NCI-H226 (cell line): ENCODE measurements around the gene DNAJB1.
"Not testable (repeated sequence)": the region's sequence is repeated elsewhere in the genome, so short reads cannot be mapped to it uniquely, and the experiment has no call there.

Source experiments
- DNase-seq: peaks from one replicate; pipeline ENCODE4 v3.0.0-alpha.2; 2015

The DNAJB1 gene

GRCh38 chr19:14519245-14519859 is 1.2 kb upstream of the DNAJB1 start:
- DNase-seq: no peak

GRCh38 chr19:14517446-14517839 is 754 bp downstream of the DNAJB1 start:
- DNase-seq: no peak

GRCh38 chr19:14516746-14517438 is 1.3 kb downstream of the DNAJB1 start:
- DNase-seq: no peak

GRCh38 chr19:14516048-14516534 is 2.1 kb downstream of the DNAJB1 start:
- DNase-seq: no peak

GRCh38 chr19:14515501-14516047 is 2.6 kb downstream of the DNAJB1 start:
- DNase-seq: no peak

- DNase-seq: no peak
Observed at GRCh38 chr19:14514215-14514863, 3.9 kb downstream of the DNAJB1 start.

- DNase-seq: no peak
Observed at GRCh38 chr19:14512406-14512961, 5.7 kb downstream of the DNAJB1 start.

- DNase-seq: no peak
Observed at GRCh38 chr19:14511229-14511593, 7.0 kb downstream of the DNAJB1 start.

- DNase-seq: peak; percentile 61
Observed at GRCh38 chr19:14510311-14511228, 7.6 kb downstream of the DNAJB1 start.

GRCh38 chr19:14507704-14508542 is 10.3 kb downstream of the DNAJB1 start:
- peak; percentile 33 for DNase-seq

- DNase-seq: peak; percentile 86
Observed at GRCh38 chr19:14505488-14506239, 12.5 kb downstream of the DNAJB1 start.

GRCh38 chr19:14504575-14504974 is 13.6 kb downstream of the DNAJB1 start:
- DNase-seq: not testable (repeated sequence)

- DNase-seq: no peak
Observed at GRCh38 chr19:14503285-14503684, 14.9 kb downstream of the DNAJB1 start.

GRCh38 chr19:14502334-14503092 is 15.7 kb downstream of the DNAJB1 start:
- DNase-seq: peak; percentile 61

- no peak for DNase-seq
Observed at GRCh38 chr19:14497228-14497921, 20.8 kb downstream of the DNAJB1 start.

- no peak for DNase-seq
Observed at GRCh38 chr19:14496834-14497227, 21.4 kb downstream of the DNAJB1 start.

GRCh38 chr19:14496029-14496833 is 22.0 kb downstream of the DNAJB1 start, which contains the start of gene GIPC1:
TSS of gene GIPC1 (minus strand) at chr19:14496127. CDS start at chr19:14482976, 13,151 bp downstream.
- peak; percentile 98 for DNase-seq

- DNase-seq: no peak
Observed at GRCh38 chr19:14495672-14496028, 22.5 kb downstream of the DNAJB1 start.
